Measurements from ENCODE around the gene LRRC4.

DNA sequence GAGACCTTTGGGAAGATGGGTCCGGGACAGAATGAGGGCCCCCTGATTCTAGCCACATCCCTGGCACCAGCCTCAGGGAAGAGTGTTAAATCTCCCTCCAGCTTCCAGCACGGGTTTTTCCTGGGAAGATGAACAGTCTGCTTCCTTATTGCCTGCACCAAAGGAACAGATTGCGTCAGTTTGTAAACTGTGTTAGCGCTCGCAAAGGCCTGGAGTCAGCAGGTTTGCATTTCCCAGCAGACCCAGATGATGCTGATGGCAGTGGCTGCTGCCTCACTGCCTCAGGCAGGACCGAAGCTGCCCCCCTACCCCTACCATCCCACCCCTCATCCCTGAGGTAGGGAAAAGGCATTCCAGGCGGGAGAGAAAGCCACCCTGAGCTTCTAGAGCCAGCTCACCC lies 34.6 kb upstream of the LRRC4 start:
- TF ChIP-seq CTCF (conservative IDR thresholded peaks at IDR 0.05 in 1 of 2, IDR thresholded peaks at IDR 0.05 in 1 of 2; ENCODE audit: low read depth in 1 of 2, low read length in 2 of 2) = no peak
- TF ChIP-seq EZH2 (IDR thresholded peaks at IDR 0.05; ENCODE audit: low read length, missing control alignments) = no peak

Data from fibroblast of lung (primary cell).